Calu3 (cell line): ENCODE data around the gene MT1HL1. TPM values are rescaled to one million over a fixed set of nuclear protein-coding genes. Genes with fewer than 3 reads are reported as not detected.

ENCODE experiments used
- Bru-seq: library from RNA; stranded (reverse); fragments of 400-500 nt; gene quantifications from one replicate; lab custom pipeline; 2021; lab: Mats Ljungman, UMichigan
- BruChase-seq, 2 experiments: library from RNA; stranded (reverse); fragments of 400-500 nt; gene quantifications; one replicate each; lab custom pipeline; 2021; lab: Mats Ljungman, UMichigan
- BruUV-seq: library from RNA; stranded (reverse); fragments of 400-500 nt; replicated peaks from 2 replicates; lab custom pipeline; 2021; lab: Mats Ljungman, UMichigan
- CTCF ChIA-PET: fragments of 300-600 bp; sonication (Branson Sonifier 250); formaldehyde crosslinking; loops from one replicate; lab custom pipeline; 2022; ENCODE audit warnings: antibody characterized with exemption; lab: Charles Lee
- DNase-seq: peaks from one replicate; pipeline ENCODE4 v3.0.0; 2022
- H3K27ac Mint-ChIP-seq: one replicate; pipeline ENCODE4 v1.8.0; 2022; ENCODE audit warnings: mixed read lengths; ENCODE audit not compliant: unreplicated experiment
- H3K27me3 Mint-ChIP-seq: one replicate; pipeline ENCODE4 v1.8.0; 2022; ENCODE audit warnings: mixed read lengths; ENCODE audit not compliant: unreplicated experiment
- H3K36me3 Mint-ChIP-seq: one replicate; pipeline ENCODE4 v1.8.0; 2022; ENCODE audit warnings: mild to moderate bottlenecking, moderate library complexity, mixed read lengths; ENCODE audit not compliant: insufficient read depth, unreplicated experiment
- H3K4me1 Mint-ChIP-seq: one replicate; pipeline ENCODE4 v1.8.0; 2022; ENCODE audit warnings: mild to moderate bottlenecking, low read depth, mixed read lengths; ENCODE audit not compliant: unreplicated experiment
- H3K4me3 Mint-ChIP-seq: one replicate; pipeline ENCODE4 v1.8.0; 2022; ENCODE audit warnings: mild to moderate bottlenecking, low read depth, moderate library complexity, mixed read lengths; ENCODE audit not compliant: unreplicated experiment
- H3K9me3 Mint-ChIP-seq: one replicate; pipeline ENCODE4 v1.8.0; 2022; ENCODE audit warnings: low read depth, mixed read lengths; ENCODE audit not compliant: unreplicated experiment
- intact Hi-C: fragments of 100-400 bp; cut with micrococcal nuclease; formaldehyde crosslinking; loops from one replicate; pipeline ENCODE4 v1.10.0; 2022; ENCODE audit not compliant: unreplicated experiment
- long read RNA-seq: library from polyadenylated mRNA; stranded (forward); transcript quantifications from one replicate; pipeline ENCODE4 v2.0.0, GENCODE V29; 2022
- total RNA-seq: library from RNA; stranded (reverse); gene quantifications from 2 replicates; pipeline ENCODE4 v1.2.3, GENCODE V29; 2022
- TF ChIP-seq, protein P1 (sequence below): fragments of 200-600 bp; IDR thresholded peaks from one replicate; pipeline ENCODE4 v1.8.0; 2022; ENCODE audit warnings: antibody characterized with exemption; ENCODE audit not compliant: unreplicated experiment

The MT1HL1 gene
- not detected in 2 replicates for total RNA-seq
- Bru-seq, nascent RNA = not detected
- not detected for BruChase-seq, experiment 1, labeled RNA remaining after a 6-hour chase
- not detected for BruChase-seq, experiment 2, labeled RNA remaining after a 2-hour chase
- long read RNA-seq = 0 reads

DNA sequence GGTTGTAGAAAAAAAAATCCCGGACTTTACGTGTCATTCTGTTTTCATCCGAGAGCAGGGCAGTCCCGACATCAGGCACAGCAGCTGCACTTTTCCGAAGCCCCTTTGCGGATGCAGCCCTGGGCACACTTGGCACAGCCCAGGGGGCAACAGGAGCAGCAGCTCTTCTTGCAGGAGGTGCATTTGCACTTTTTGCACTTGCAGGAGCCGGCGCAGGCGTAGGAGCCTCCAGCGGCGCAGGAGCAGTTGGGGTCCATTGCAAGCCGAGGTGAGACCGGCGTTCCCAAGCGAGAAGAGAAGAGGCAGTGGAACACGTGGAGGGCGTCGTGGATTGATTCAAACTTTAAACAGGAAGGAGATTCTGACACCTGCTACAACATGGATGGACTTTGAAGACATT lies at the start of gene MT1HL1:
MT1HL1 (minus strand) TSS at position 326 of the 400 bp plus-strand sequence; CDS start at position 257, 69 bp downstream.
- TF ChIP-seq, protein P1, sequence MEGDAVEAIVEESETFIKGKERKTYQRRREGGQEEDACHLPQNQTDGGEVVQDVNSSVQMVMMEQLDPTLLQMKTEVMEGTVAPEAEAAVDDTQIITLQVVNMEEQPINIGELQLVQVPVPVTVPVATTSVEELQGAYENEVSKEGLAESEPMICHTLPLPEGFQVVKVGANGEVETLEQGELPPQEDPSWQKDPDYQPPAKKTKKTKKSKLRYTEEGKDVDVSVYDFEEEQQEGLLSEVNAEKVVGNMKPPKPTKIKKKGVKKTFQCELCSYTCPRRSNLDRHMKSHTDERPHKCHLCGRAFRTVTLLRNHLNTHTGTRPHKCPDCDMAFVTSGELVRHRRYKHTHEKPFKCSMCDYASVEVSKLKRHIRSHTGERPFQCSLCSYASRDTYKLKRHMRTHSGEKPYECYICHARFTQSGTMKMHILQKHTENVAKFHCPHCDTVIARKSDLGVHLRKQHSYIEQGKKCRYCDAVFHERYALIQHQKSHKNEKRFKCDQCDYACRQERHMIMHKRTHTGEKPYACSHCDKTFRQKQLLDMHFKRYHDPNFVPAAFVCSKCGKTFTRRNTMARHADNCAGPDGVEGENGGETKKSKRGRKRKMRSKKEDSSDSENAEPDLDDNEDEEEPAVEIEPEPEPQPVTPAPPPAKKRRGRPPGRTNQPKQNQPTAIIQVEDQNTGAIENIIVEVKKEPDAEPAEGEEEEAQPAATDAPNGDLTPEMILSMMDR = no peak
- Mint-ChIP-seq H3K27ac (no peak within 1 kb of the TSS), H3K27me3 (no peaks in the 10 kb centered on the region), H3K4me3 (no peak within 1 kb of the TSS), H3K9me3 (peaks cover 20% of the 10 kb centered on the region), H3K4me1 (no peaks in the 10 kb centered on the region), H3K36me3 (no peaks in the 10 kb centered on the region)
- intact Hi-C loops = no loop called here
- DNase-seq = no peak
- BruUV-seq = no TSS peak
- CTCF ChIA-PET = no interaction called here

DNA sequence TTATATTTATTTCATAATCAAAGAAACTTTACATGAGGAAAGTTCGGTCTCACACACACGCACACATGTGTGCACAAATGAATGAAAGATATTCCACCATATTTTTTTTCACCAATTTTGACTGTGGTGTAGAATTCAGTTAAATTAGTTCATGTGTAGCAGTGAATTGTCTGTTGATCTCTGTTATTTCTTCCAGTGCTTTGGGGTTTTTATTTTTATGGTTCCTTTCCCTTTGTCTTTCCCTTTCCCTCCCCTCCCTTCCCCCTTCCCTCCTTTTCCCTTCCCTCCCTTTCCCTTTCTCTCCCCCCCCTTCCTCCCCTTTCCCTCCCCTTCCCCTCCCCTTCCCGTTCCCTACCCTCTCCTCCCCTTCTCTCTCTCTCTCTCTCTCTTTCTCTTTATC lies 46.7 kb upstream of the MT1HL1 start:
- intact Hi-C loops = no loop called here
- peaks cover 24% of the 10 kb centered on the region for H3K27me3 Mint-ChIP-seq

DNA sequence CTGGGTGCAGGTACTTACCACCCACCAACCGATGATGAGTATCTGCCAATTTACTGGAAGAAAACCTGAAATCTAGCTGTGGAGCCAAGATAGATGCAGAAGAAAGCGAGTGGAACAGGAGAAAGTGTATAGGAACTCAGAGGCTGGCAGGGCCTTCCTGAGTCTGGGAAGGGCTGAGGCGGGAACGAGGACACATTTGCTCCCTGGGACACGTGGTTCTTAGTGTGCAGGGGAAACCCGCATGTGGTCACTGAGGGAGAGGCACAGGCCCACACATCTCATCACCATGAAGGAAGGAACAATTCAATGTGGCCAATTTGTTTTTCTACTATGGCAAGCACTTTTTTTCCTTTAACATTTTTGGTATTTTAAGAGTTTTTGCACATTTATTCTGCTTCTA lies 45.9 kb upstream of the MT1HL1 start:
- Mint-ChIP-seq H3K4me1 (no peaks in the 10 kb centered on the region), H3K36me3 (no peaks in the 10 kb centered on the region), H3K27ac (no peak overlapping the region), H3K27me3 (peaks cover 22% of the 10 kb centered on the region), H3K9me3 (peaks cover 4% of the 10 kb centered on the region), H3K4me3 (no peak overlapping the region)
- intact Hi-C loops = no loop called here
- TF ChIP-seq, protein P1 = no peak
- BruUV-seq = no TSS peak
- CTCF ChIA-PET = no interaction called here
- no peak for DNase-seq

More for the DNA sequence above, 46.7 kb upstream of the MT1HL1 start:
- H3K4me1 Mint-ChIP-seq = no peaks in the 10 kb centered on the region
- no TSS peak for BruUV-seq
- no peaks in the 10 kb centered on the region for H3K36me3 Mint-ChIP-seq
- CTCF ChIA-PET = interaction anchor here (0.5 kb wide), 1 partner anchor 19 kb away, joined by 5 read pairs; no protein-coding TSS in a partner anchor
- no peak overlapping the region for H3K4me3 Mint-ChIP-seq
- no peak overlapping the region for H3K27ac Mint-ChIP-seq
- TF ChIP-seq, protein P1 = no peak
- no peak for DNase-seq
- H3K9me3 Mint-ChIP-seq = peaks cover 6% of the 10 kb centered on the region

DNA sequence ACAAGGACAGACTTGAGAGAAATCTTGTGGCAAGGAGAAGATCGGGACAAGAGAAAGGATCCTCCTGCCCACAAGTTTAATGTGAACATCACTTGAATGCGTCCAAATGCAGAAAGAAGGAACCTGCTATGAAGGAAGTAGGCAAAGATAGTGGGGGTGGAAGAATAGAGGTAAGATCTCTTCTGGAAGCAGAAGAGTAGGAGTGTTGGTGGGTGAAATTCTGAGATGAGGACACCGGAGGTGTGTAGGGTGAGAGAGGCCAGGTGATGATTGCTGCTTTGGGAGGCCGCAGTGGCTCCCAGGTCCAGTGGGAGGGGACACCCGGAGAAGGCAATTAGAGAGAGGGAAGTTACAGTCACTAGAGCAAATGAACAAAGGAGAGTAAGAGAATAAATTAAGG lies 44.6 kb upstream of the MT1HL1 start:
- no peaks in the 10 kb centered on the region for H3K36me3 Mint-ChIP-seq
- peaks cover 2% of the 10 kb centered on the region for H3K9me3 Mint-ChIP-seq
- CTCF ChIA-PET = interaction anchor here (0.6 kb wide), 1 partner anchor 31 kb away, joined by 3 read pairs; no protein-coding TSS in a partner anchor
- intact Hi-C loops = no loop called here
- no peaks in the 10 kb centered on the region for H3K4me1 Mint-ChIP-seq
- TF ChIP-seq, protein P1 = no peak
- BruUV-seq = no TSS peak
- H3K4me3 Mint-ChIP-seq = no peak overlapping the region
- peaks cover 8% of the 10 kb centered on the region for H3K27me3 Mint-ChIP-seq
- no peak for DNase-seq
- no peak overlapping the region for H3K27ac Mint-ChIP-seq
